NT2/D1 (cell line): ENCODE results near the gene GID8.

ENCODE experiments used
- DNase-seq: peaks from one replicate; pipeline ENCODE4 v3.0.0-alpha.2; 2011; ENCODE audit warnings: low read depth, low spot score
- H3K27me3 ChIP-seq: 2 replicates; pipeline ENCODE4 v1.6.0; 2011; ENCODE audit warnings: mild to moderate bottlenecking; ENCODE audit not compliant: insufficient read length, insufficient read depth
- H3K36me3 ChIP-seq: 2 replicates; pipeline ENCODE4 v1.6.1; 2011; ENCODE audit warnings: mild to moderate bottlenecking, low read length, mixed read lengths; ENCODE audit not compliant: insufficient read depth, insufficient read length
- H3K4me1 ChIP-seq: 2 replicates; pipeline ENCODE4 v1.5.1; 2011; ENCODE audit not compliant: insufficient read depth, insufficient read length
- H3K4me3 ChIP-seq: 2 replicates; pipeline ENCODE4 v1.5.1; 2011; ENCODE audit warnings: low read depth; ENCODE audit not compliant: insufficient read length
- H3K9ac ChIP-seq: 2 replicates; pipeline ENCODE4 v1.6.0; 2011; ENCODE audit warnings: low read depth; ENCODE audit not compliant: insufficient read length
- H3K9me3 ChIP-seq: 2 replicates; pipeline ENCODE4 v1.5.1; 2011; ENCODE audit warnings: mild to moderate bottlenecking, low read length; ENCODE audit not compliant: insufficient read depth
- SUZ12 ChIP-seq: IDR thresholded peaks from 2 replicates; pipeline ENCODE4 v1.6.1; 2011; ENCODE audit not compliant: insufficient read length, insufficient read depth; ENCODE audit errors: extremely low read depth
- YY1 ChIP-seq: IDR thresholded peaks from 2 replicates; pipeline ENCODE4 v1.6.1; 2011; ENCODE audit not compliant: insufficient read length, insufficient read depth
- ZNF274 ChIP-seq: IDR thresholded peaks from 2 replicates; pipeline ENCODE4 v1.6.1; 2011; ENCODE audit warnings: mild to moderate bottlenecking, low read depth, low read length

The GID8 gene

DNA sequence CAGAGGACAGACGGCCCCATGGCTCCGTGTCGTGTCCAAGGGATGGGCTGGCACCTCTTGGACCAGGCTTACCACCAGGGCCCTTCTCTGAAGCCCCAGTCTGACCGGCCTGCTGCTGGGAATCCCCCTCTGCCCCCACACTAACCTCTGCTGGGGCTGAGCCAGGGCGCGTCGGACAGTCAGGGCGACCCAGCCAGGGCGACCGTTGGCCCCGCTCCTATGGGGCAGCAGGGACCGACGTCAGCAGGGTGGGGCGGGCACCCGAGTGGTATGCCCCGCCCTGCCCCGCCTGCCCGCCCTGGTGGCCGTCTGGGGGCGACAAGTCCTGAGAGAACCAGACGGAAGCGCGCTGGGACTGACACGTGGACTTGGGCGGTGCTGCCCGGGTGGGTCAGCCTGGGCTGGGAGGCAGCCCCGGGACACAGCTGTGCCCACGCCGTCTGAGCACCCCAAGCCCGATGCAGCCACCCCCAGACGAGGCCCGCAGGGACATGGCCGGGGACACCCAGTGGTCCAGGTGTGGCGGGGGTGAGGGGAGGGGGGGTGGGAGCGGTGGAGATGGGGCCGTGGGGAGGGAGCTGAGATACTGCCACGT is 14.5 kb downstream of the GID8 start, which contains the start of gene SLC17A9:
SLC17A9 (plus strand) TSS at position 337 of the 595 bp plus-strand sequence; CDS start at position 459, 122 bp downstream.
- no peak for TF ChIP-seq SUZ12
- no peak for TF ChIP-seq YY1
- TF ChIP-seq ZNF274: no peak
- peaks cover 9% of the 10 kb centered on the region; the same call in 1 of the 2 replicates for H3K9me3 ChIP-seq
- peaks cover 42% of the 10 kb centered on the region for H3K36me3 ChIP-seq
- H3K4me1 ChIP-seq: peaks cover 23% of the 10 kb centered on the region
- DNase-seq: no peak
- no peaks in the 10 kb centered on the region for H3K27me3 ChIP-seq
- peak within 1 kb of the TSS; percentile 22 for H3K4me3 ChIP-seq
- peak within 1 kb of the TSS; percentile 81 for H3K9ac ChIP-seq

DNA sequence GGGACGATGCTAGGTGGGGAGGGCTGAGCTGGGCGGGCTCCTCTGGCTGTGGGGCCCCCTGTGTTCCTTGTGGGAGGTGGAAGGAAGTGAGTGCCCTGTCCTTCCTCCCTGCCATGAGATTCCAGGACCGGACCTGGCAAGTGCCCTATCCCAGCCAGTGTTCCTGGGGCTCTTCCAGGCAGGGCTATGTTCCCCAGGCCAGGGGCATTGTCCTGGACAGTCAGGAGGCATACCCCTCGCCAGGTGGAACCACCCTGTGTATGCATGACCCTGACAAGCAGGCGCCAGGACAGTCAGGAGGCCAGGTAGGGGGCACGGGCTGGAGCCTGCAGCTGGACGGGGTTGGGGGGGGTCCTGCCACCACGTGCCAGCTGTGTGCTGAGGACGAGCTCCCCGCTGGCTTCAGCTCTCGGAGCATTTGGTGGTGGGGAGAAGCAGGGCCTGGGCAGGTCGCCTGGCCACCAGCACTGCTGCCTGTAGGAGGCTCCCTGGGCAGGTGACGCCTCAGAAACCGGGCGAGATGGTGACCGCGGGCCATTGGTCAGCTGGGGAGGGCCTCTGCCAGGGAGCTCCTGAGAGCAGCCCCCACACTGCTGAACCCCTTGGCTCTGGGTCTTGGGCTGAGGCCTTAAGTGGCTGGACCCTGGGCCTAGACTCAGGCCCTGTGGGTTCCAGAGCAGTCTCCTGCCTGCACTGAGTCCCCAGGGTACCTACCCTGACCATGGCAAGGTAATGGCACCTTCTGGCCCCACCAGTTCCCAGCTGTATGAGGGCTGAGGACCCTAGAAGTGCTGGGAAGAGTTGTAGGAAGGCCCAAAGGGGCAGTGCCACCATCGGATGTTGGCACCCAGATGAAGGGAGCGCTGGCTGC is 15.3 kb downstream of the GID8 start:
- no peak for DNase-seq
- H3K9me3 ChIP-seq: peaks cover 9% of the 10 kb centered on the region; the same call in 1 of the 2 replicates

DNA sequence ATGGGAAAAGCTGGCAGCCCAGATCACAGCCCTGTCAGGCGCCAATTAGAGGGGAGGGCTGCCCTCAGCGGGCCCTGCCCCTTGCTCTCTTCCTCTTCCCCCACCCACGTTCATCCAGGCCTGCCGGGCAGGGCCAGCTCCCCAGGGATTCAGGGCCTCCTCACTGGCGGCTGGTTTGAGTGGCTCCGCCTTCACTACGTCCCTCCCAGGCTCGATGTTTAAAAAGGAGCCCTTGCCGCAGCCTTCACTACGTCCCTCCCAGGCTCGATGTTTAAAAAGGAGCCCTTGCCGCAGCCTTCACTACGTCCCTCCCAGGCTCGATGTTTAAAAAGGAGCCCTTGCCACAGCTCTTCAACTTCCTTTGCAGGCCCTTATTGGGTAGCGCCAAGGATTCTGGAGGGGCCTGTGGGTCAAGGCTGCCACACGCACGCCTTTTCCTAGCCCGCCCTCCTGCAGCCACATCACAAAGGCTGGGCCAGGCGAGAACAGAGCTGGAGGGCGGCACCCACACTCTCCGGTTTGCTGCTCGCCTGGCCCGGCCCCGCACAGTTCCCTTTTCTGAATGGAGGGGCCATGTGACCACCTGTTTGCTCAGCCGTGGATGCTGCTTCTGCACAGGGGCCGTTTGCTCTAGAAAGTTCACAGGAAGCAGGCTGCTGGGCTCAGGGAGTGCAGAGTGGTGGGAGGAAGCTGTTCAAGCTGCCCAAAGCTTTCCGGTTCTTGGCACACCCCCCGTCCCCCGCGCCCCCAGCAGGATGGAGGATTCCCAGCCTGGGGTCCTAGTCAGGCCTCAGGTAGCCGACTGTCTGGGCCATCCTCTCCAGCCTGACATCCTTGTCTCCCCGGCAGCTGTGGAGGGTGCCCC is 16.1 kb downstream of the GID8 start:
- Histone ChIP-seq H3K9ac (peak overlapping the region; percentile 81), H3K36me3 (peaks cover 26% of the 10 kb centered on the region), H3K9me3 (peaks cover 1% of the 10 kb centered on the region; the same call in 1 of the 2 replicates), H3K4me1 (peaks cover 37% of the 10 kb centered on the region), H3K4me3 (peak overlapping the region; percentile 22), H3K27me3 (no peaks in the 10 kb centered on the region)
- no peak for DNase-seq
- TF ChIP-seq YY1 (no peak), SUZ12 (no peak), ZNF274 (no peak)

More for the DNA sequence above, 15.3 kb downstream of the GID8 start:
- Histone ChIP-seq H3K9ac (peak overlapping the region; percentile 81), H3K27me3 (no peaks in the 10 kb centered on the region), H3K4me3 (peak overlapping the region; percentile 22), H3K36me3 (peaks cover 34% of the 10 kb centered on the region), H3K4me1 (peaks cover 28% of the 10 kb centered on the region)
- TF ChIP-seq ZNF274: no peak
- no peak for TF ChIP-seq SUZ12
- no peak for TF ChIP-seq YY1

DNA sequence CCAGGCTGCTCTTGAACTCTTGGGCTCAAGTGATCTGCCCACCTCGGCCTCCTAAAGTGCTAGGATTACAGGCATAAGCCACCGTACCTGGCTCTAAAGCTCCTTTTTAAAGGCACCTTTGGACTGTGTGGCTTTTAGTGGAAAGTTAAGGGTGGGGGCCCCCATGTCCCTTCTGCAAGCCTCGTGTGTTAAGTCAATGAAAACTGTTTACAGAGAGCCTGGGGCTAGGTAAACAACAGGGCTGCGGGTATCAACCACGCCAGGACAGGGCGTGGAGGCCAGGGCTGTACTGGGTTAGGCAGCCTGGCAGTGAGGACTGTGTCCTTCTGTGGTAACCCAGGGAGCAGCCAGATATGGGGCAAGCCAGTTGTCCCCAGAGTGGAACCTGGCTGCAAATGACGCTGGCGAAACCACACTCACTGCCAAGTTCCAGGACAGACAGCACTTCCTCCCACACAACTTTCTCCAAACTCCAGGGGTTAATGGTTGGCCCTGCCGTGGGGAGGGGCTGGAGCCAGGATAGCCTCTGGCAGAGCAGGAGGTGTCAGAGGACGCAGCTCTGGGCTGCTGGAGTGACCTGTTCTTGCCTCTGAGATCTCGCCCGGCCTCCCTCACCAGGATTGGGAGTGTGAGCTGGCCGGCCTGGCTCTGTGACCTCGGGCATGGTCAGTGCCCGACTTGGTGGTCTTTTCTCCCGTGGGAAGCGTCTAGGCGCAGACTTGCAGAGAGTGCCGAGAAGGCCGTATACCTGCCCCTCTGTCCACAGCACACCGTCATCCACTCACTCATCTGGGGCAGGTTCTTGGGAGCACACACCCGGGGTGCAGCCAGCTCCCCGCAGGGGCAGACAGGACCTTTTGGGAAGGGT is 17.8 kb downstream of the GID8 start:
- no peak for DNase-seq
- H3K9ac ChIP-seq: peak overlapping the region; percentile 34
- no peaks in the 10 kb centered on the region for H3K27me3 ChIP-seq
- peaks cover 39% of the 10 kb centered on the region for H3K4me1 ChIP-seq
- peaks cover 9% of the 10 kb centered on the region for H3K36me3 ChIP-seq
- no peak overlapping the region for H3K4me3 ChIP-seq
- no peaks in the 10 kb centered on the region for H3K9me3 ChIP-seq
- TF ChIP-seq YY1: no peak
- TF ChIP-seq ZNF274: no peak
- no peak for TF ChIP-seq SUZ12

DNA sequence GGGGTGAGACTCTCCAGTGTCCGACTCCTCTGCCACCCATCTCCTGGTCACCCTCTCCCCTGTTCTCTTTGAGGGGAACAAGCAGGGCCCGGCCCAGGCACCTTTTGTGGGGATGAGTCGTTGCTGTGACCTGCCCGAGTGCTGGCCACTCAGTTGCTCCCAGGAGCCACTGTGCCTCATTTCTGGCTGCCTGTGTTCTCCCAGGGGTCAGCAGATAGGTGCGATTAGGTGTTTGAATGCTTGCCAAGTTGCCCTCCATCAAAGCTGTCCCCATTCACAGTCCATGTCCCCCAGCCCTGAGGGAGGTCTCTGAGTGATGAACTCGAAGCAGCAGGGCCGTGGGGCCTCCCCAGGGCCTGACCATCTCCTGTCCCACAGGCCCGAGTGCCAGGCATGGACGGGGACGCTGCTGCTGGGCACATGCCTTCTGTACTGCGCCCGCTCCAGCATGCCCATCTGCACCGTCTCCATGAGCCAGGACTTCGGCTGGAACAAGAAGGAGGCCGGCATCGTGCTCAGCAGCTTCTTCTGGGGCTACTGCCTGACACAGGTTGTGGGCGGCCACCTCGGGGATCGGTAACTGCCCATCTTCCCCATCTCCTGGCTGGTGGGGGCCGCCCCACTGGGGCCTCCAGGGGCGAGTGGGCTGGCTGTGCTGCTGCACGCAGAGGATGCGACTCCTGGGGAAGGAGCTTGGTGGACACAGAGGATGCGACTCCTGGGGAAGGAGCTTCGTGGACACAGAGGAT is 18.6 kb downstream of the GID8 start:
- no peaks in the 10 kb centered on the region for H3K27me3 ChIP-seq
- H3K9me3 ChIP-seq: no peaks in the 10 kb centered on the region
- no peak for DNase-seq
- peaks cover 1% of the 10 kb centered on the region for H3K36me3 ChIP-seq
- peaks cover 39% of the 10 kb centered on the region for H3K4me1 ChIP-seq
- H3K4me3 ChIP-seq: no peak overlapping the region
- TF ChIP-seq SUZ12 (no peak), YY1 (no peak), ZNF274 (no peak)
- H3K9ac ChIP-seq: no peak overlapping the region
